Endothelial cell of umbilical vein (primary cell): Measurements from ENCODE around the gene COQ8A.

Source experiments
- MYC ChIP-seq: IDR thresholded peaks from one replicate; pipeline ENCODE4 v1.6.1; 2011; ENCODE audit warnings: mild to moderate bottlenecking, low read depth, low read length
- POLR2A ChIP-seq: IDR thresholded peaks from 2 replicates; pipeline ENCODE4 v1.6.1; 2012; ENCODE audit warnings: low read depth, mild to moderate bottlenecking, control low read depth, low read length
- TF ChIP-seq, protein P1 (sequence below), 2 donors: IDR thresholded peaks; 1 replicate in 1 of 2; 2 replicates in 1 of 2; pipeline ENCODE4 v1.5.1; 2011; ENCODE audit warnings: low read length in 2 of 2, mild to moderate bottlenecking in 2 of 2, moderate library complexity in 2 of 2, control low read depth in 1 of 2, inconsistent platforms in 1 of 2, low read depth in 1 of 2; ENCODE audit not compliant: insufficient read depth in 1 of 2; ENCODE audit errors: extremely low read depth in 1 of 2

- TF ChIP-seq, protein P1, sequence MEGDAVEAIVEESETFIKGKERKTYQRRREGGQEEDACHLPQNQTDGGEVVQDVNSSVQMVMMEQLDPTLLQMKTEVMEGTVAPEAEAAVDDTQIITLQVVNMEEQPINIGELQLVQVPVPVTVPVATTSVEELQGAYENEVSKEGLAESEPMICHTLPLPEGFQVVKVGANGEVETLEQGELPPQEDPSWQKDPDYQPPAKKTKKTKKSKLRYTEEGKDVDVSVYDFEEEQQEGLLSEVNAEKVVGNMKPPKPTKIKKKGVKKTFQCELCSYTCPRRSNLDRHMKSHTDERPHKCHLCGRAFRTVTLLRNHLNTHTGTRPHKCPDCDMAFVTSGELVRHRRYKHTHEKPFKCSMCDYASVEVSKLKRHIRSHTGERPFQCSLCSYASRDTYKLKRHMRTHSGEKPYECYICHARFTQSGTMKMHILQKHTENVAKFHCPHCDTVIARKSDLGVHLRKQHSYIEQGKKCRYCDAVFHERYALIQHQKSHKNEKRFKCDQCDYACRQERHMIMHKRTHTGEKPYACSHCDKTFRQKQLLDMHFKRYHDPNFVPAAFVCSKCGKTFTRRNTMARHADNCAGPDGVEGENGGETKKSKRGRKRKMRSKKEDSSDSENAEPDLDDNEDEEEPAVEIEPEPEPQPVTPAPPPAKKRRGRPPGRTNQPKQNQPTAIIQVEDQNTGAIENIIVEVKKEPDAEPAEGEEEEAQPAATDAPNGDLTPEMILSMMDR (IDR thresholded peaks at IDR 0.05; ENCODE audit: extremely low read depth in 1 of 2, insufficient read depth in 1 of 2, low read depth in 1 of 2, low read length in 2 of 2), result no peak
- TF ChIP-seq POLR2A (no peak), MYC (no peak)
Measured at GRCh38 chr1:226971765-226972164, 31.7 kb downstream of the COQ8A start.
